SK-N-SH (cell line): ENCODE data around the gene PET100.

Source experiments
- CHD2 ChIP-seq: fragments of 150-350 bp; IDR thresholded peaks from 2 replicates; pipeline ENCODE4 v1.6.1; 2018; ENCODE audit warnings: low read length; ENCODE audit not compliant: partially characterized antibody
- EP300 ChIP-seq, 2 experiments: IDR thresholded peaks; 2 replicates each; pipeline versions ENCODE4 v1.4.0 to v1.6.1; 2012; ENCODE audit warnings: borderline replicate concordance in 1 of 2, low read depth in 1 of 2, low read length in 1 of 2
- FOSL2 ChIP-seq: IDR thresholded peaks from 2 replicates; pipeline ENCODE4 v1.4.0; 2012; ENCODE audit warnings: low read depth, mild to moderate bottlenecking, moderate library complexity, borderline replicate concordance
- GABPA ChIP-seq: IDR thresholded peaks from 2 replicates; pipeline ENCODE4 v1.4.0; 2012; ENCODE audit warnings: low read depth, mild to moderate bottlenecking
- POLR2AphosphoS5 ChIP-seq: IDR thresholded peaks from 2 replicates; pipeline ENCODE4 v1.6.1; 2012; ENCODE audit warnings: low read depth, low read length
- TAF1 ChIP-seq: IDR thresholded peaks from 2 replicates; pipeline ENCODE4 v1.6.1; 2012; ENCODE audit warnings: low read depth, mild to moderate bottlenecking, low read length, moderate library complexity, borderline replicate concordance
- TF ChIP-seq, protein P1 (sequence below): fragments of 200-600 bp; sonication (generic); IDR thresholded peaks from 2 replicates; pipeline ENCODE4 v1.6.1; 2017; ENCODE audit warnings: antibody characterized with exemption, mild to moderate bottlenecking, moderate library complexity
- TF ChIP-seq, protein P2 (sequence below): IDR thresholded peaks from 2 replicates; pipeline ENCODE4 v1.4.0; 2012; ENCODE audit warnings: low read depth, borderline replicate concordance
- TF ChIP-seq, protein P3 (sequence below): IDR thresholded peaks from 2 replicates; pipeline ENCODE4 v1.4.0; 2012; ENCODE audit warnings: low read depth

DNA sequence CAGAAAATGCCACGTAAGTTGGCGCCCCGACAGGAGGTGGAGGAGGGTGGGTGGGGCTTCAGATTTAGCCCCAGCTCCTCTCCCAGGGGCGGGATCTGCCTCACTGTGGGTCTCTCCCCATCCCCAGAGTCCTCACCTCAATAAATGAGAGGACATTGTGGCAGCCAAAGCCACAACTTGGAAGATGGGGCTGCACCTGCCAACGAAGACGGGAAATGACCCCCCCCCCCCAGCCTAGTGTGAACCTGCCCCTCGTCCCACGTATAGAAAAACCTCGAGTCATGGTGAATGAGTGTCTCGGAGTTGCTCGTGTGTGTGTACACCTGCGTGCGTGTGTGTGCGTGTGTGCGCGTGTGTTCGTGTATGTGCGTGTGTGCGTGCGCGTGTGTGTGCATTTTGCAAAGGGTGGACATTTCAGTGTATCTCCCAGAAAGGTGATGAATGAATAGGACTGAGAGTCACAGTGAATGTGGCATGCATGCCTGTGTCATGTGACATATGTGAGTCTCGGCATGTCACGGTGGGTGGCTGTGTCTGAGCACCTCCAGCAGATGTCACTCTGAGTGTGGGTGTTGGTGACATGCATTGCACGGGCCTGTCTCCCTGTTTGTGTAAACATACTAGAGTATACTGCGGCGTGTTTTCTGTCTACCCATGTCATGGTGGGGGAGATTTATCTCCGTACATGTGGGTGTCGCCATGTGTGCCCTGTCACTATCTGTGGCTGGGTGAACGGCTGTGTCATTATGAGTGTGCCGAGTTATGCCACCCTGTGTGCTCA, 49.6 kb downstream of the PET100 start:
- TF ChIP-seq, protein P1, sequence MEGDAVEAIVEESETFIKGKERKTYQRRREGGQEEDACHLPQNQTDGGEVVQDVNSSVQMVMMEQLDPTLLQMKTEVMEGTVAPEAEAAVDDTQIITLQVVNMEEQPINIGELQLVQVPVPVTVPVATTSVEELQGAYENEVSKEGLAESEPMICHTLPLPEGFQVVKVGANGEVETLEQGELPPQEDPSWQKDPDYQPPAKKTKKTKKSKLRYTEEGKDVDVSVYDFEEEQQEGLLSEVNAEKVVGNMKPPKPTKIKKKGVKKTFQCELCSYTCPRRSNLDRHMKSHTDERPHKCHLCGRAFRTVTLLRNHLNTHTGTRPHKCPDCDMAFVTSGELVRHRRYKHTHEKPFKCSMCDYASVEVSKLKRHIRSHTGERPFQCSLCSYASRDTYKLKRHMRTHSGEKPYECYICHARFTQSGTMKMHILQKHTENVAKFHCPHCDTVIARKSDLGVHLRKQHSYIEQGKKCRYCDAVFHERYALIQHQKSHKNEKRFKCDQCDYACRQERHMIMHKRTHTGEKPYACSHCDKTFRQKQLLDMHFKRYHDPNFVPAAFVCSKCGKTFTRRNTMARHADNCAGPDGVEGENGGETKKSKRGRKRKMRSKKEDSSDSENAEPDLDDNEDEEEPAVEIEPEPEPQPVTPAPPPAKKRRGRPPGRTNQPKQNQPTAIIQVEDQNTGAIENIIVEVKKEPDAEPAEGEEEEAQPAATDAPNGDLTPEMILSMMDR, result no peak
- TF ChIP-seq, protein P2, sequence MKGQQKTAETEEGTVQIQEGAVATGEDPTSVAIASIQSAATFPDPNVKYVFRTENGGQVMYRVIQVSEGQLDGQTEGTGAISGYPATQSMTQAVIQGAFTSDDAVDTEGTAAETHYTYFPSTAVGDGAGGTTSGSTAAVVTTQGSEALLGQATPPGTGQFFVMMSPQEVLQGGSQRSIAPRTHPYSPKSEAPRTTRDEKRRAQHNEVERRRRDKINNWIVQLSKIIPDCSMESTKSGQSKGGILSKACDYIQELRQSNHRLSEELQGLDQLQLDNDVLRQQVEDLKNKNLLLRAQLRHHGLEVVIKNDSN, result no peak; the same call in 1 of the 2 replicates
- TF ChIP-seq POLR2AphosphoS5 (no peak), GABPA (no peak), TAF1 (no peak), FOSL2 (no peak), CHD2 (no peak), EP300 (IDR thresholded peaks at IDR 0.05; ENCODE audit: borderline replicate concordance in 1 of 2, low read depth in 1 of 2, low read length in 1 of 2) (no peak)
- TF ChIP-seq, protein P3, sequence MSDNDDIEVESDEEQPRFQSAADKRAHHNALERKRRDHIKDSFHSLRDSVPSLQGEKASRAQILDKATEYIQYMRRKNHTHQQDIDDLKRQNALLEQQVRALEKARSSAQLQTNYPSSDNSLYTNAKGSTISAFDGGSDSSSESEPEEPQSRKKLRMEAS, result no peak
